HT1080 (cell line): ENCODE measurements around the gene UBE2D2. TPM values are rescaled to one million over a fixed set of nuclear protein-coding genes. Genes with fewer than 3 reads are reported as not detected.
A peak's percentile ranks its signal among the peaks of the same experiment; 100 is the strongest.

Source experiments
- DNase-seq: peaks from one replicate; pipeline ENCODE4 v3.0.0-alpha.2; 2015; ENCODE audit warnings: low read depth
- total RNA-seq: library from RNA; depleted of rRNA; stranded (reverse); fragments of >200 nt; shearing (Covaris generic); gene quantifications from 2 replicates; pipeline ENCODE4 v1.2.3, GENCODE V29; 2014

UBE2D2 gene
- total RNA-seq, 1 experiment from 2014 or later: 84.4 TPM

GRCh38 chr5:139635191-139635590 lies 74.1 kb downstream of the UBE2D2 start:
- DNase-seq: no peak

DNA sequence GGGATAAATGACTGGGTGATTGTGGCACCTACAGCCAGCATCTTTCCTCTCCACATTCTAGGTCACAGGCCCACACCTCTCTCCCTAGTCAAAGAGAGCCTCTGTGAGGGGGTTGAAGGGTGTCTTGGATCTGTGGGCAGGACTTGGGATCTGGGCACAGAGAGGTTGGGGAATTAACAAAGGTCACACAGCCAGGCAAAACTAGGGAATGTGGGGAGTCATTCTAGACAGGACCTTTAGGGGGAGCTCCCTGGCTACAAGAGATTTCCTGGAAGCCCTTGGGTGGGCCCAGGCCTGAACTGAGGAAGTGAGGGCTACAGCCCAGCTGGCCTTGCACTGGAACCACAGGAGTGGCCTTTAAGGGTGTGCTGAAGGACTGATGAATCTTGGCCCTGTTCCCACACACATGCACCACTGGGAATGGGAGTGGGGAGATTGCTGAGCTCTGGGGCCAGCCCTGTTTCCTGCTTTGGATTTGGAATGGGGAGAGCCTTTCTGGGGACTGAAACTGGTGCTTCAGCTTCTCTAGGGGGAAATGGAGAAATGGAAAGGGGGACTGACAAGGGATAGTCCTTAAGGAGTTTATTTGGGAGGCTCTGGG lies 74.6 kb downstream of the UBE2D2 start:
- DNase-seq: peak; percentile 92

- no peak for DNase-seq
Observed at GRCh38 chr5:139636207-139636792, 75.2 kb downstream of the UBE2D2 start.

DNA sequence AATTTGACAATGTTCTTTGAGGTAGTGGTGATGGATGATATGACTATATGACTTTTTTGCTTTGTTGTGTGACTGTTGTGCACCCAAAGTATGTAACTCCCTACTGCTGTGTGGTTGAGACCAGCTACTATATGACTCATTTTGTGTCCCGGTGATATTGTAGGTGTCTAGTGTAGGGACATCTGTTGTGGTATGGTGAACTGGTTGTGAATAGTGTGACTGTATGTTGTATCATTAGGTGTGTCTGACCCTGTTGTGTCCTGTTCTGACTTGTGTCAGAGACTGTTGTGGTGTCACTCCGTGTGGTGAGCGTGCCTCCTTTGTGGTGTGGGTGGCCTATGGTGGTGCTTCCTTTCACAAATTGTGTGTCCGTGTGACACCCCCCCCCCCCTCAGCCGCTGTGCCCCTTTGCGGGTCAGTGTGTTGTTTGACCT lies 75.9 kb downstream of the UBE2D2 start:
- peak; percentile 58 for DNase-seq

- DNase-seq: peak; percentile 58
Observed at GRCh38 chr5:139637438-139638089, 76.4 kb downstream of the UBE2D2 start.

DNA sequence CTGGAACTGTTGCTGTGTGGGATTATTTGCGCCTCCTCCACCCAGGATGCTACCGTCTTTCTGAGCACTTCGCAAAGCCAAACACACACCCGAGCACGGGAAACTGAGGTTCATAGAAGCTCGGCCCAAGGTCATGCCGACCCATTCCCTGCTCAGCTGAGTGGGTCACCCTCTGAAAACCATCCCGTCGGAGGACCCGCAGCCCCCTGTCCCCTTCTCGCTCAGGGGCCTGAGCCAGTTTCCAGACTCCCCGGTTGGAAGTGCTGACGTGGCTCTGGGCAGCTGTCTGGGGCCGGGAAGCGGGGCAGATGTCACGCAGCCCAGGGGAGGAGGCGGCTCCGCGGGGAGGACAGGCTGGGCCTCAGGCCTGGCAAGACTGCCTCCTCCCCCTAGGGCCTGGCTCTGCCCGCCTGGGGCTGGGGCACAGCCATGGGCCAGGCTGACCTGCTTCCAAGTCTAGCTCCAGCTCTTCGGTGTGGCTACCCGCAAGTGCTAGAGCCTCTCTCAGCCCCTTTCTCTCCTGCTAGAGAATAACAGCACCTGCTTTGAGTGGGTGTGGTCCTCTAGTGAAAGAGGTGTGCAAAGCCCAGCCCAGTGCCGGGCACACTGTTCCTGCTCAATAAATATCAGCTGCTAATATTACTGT lies 77.1 kb downstream of the UBE2D2 start:
- DNase-seq: no peak

GRCh38 chr5:139638736-139639618 lies 77.8 kb downstream of the UBE2D2 start:
- DNase-seq: no peak

DNA sequence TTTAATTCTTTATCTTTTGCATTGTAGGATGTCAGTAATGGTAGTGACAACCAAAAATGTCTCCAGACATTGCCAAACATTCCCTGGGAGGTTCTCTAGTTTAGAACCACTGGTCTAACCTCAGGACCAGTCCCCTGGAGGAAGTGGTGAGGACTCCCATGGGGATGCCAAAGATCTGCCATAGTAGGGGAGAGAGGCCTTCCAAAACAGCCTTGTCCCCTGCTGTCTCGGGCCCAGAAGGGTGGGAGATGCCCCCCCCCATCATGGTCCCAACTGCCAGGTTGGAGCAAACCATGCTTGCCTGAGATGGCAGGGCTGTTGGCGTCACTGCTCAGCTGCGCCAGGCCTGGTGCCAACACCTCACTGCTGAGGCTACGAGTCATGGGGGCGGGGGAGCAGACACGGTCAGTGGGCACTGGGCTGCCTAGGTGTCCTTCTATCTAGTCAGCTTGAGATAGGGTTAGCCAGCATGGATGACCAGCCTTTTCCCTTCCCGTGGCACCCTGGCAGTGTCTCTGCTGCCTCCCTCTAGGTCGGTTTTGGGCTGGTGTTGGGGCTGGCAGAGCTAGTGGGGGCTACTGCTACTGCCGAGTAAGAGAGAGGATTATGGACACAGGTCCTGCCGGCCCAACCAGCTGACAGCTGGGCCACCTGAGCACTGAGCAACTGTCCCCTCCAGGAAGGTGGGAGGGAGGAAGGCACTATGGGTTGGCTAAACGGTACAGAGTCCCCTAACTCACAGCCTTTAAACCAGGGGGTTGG lies 78.7 kb downstream of the UBE2D2 start:
- DNase-seq: peak; percentile 75

DNA sequence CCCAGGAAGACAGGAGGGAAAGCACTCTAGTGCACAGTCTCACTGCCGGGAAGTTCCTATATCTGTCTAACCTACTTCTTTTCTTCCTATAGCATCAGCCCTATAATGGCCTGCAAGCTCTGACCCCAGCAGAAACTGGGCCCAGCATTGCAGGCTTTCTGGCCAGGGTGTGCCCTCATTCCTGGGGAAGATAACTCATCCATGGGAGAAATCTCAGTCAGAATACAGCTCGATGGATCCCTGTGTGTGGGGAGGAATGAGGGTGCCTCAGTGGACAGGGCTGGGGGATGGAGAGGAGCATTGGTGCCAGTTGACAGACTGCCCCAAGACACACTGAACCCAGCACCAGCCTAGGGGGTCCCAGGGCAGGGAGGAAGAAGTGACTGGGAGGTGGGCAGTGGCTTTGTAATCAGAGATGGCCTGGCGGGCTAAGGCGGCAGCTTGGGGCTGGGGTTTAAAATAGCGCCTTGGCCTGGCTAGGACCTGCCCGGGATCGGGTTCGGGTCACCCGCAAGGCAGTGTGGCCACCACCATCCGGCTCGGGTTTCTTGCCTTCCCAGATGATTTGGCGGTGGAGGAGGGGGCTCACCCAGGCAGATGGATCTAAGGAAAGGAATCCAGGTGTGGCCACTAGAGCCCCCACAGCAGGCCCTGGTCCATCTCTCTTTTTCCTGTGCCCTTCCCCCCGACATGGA lies 79.4 kb downstream of the UBE2D2 start:
- DNase-seq: no peak

DNA sequence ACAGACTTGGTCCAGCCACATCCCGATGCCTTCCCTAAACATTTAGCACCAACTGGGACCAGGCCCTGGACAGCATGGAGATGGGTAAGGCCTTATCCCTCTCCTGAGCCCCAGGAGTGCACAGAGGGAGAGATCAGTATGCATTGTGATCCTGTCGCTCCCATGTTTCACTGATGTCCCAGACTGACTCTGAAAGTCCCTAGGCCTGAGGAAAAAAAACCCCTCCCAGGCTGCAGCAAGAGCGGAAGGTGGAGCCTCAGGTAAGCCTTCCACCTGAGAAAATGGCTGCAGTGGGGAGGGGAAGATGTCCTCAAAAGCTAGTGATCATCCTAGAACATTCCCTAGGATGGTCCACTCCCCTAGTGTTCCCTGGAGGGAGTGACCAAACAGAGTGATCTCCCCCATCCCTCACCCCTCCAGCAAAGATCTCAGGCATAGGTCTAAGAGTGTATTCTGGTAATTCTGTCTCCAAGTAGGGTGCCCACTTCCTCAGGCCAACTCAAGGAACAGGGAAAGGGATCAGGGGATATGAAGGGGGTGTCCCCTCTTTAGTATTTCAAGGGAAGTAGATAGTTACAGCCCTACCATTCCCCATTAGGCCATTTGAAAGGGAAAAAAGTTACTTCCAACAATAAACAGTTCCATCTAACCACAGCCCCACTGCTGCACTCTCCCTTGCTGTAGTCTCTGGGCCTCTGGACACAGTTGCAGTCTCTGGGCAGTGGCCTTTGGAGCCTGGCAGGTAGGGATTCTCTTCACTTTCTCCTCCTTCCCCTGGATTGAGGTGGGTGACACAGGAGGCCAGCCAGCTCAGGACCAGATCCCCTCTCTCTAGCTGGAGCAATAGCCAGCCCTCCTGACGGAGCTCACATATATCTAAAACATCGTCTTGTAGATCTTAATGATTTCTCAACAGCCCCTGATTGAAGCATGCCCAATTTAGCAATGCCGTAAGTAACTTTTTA lies 80.3 kb downstream of the UBE2D2 start:
- DNase-seq: no peak

GRCh38 chr5:139642213-139642612 lies 81.1 kb downstream of the UBE2D2 start:
- no peak for DNase-seq

GRCh38 chr5:139642891-139643871 lies 82.0 kb downstream of the UBE2D2 start:
- no peak for DNase-seq

- DNase-seq: no peak
Observed at GRCh38 chr5:139644001-139644456, 82.9 kb downstream of the UBE2D2 start.

DNA sequence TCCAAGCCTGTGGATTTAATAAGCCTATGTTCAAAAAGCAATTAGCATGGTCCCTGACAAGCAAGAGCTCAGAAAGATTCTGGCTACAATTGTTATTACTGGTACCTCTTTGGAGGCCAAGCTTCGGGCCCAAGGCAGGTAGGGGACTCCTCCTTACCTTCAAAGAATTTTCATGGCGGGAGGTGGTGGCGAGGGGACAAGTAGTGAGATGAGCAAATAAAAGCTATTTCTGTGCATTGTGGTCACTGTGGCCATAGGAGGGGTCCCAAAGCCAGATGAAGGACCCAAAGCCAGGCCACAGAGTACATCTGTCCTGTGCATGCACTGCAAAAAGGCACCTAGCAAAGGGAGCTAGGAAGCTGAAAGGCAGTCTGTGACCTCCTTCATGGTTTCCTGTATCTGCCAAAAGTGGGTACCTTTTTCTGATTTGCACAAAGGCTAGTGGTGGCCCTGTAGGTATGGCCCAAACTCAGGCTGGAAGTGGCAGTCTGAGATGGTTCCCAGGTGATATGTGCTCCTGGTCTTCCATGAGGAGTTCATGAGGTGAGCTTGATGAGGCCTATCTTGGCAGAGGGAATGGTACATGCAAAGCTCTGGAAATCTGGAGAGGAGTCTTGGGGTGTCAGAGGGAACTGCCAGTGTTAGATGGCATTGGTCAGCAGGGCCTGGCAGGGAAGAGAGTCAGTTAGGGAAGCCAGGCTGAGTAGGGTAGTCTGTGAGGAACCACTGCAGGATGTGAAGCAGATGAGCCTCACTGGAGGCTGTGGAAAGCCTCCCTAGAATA lies 83.7 kb downstream of the UBE2D2 start:
- no peak for DNase-seq

- no peak for DNase-seq
Observed at GRCh38 chr5:139645430-139645871, 84.3 kb downstream of the UBE2D2 start.

DNA sequence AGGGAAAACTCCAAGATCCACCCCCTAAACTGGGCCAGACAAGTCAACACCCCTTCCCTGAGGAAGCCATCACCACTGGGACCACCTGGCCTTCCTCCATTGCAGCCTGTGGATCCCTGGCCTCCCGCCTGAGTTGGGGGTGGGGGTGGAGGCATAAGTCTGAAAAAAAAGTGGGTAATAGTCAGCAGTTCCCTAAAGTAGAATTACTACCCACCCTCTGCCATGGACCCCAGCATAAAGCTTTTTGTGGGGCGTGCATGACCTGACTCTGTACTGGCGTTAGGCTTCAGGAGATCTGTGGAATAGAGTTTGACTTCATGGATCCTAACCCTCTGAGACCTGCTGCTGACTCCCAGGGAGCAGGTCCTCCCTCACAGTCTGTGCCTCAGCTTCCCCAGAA lies 85.0 kb downstream of the UBE2D2 start:
- DNase-seq: no peak
